Suppressor macrophage treated with lipopolysaccharide for 1 hour (primary cell): ENCODE measurements around the gene XAB2.

ENCODE experiments used
- DNase-seq, 3 donors: peaks; one replicate each; pipeline ENCODE4 v3.0.0-alpha.2; 2020 to 2022

The XAB2 gene

GRCh38 chr19:7632340-7633203 lies 3.2 kb upstream of the XAB2 start:
- no peak for DNase-seq

- no peak for DNase-seq
Measured at GRCh38 chr19:7631577-7631976, 2.2 kb upstream of the XAB2 start.

GRCh38 chr19:7628589-7629311 lies 595 bp downstream of the XAB2 start:
- no peak for DNase-seq

- DNase-seq: no peak
Measured at GRCh38 chr19:7627166-7627565, 2.2 kb downstream of the XAB2 start.

- no peak for DNase-seq
Measured at GRCh38 chr19:7625763-7626372, 3.5 kb downstream of the XAB2 start.

- no peak for DNase-seq
Measured at GRCh38 chr19:7624810-7625209, 4.5 kb downstream of the XAB2 start.

GRCh38 chr19:7623725-7624603 lies 5.4 kb downstream of the XAB2 start:
- DNase-seq: no peak

- DNase-seq: no peak
Measured at GRCh38 chr19:7622933-7623685, 6.2 kb downstream of the XAB2 start.

- no peak for DNase-seq
Measured at GRCh38 chr19:7620442-7621412, 8.6 kb downstream of the XAB2 start.

- no peak for DNase-seq
Measured at GRCh38 chr19:7619671-7620441, 9.5 kb downstream of the XAB2 start.

- DNase-seq: no peak
Measured at GRCh38 chr19:7618771-7619510, 10.4 kb downstream of the XAB2 start.

GRCh38 chr19:7618348-7618747 lies 11.0 kb downstream of the XAB2 start:
- no peak for DNase-seq

GRCh38 chr19:7617735-7618134 lies 11.6 kb downstream of the XAB2 start:
- DNase-seq: no peak

GRCh38 chr19:7617172-7617571 lies 12.2 kb downstream of the XAB2 start:
- DNase-seq: no peak

GRCh38 chr19:7614859-7615741 lies 14.2 kb downstream of the XAB2 start:
- DNase-seq: no peak

GRCh38 chr19:7612282-7613274 lies 16.8 kb downstream of the XAB2 start:
- DNase-seq: no peak
